SH-SY5Y (cell line): Measurements from ENCODE around the gene OAF.

Experiments used
- GATA2 ChIP-seq: IDR thresholded peaks from 2 replicates; pipeline ENCODE4 v1.6.1; 2011; ENCODE audit warnings: mild to moderate bottlenecking, low read depth, low read length
- GATA3 ChIP-seq: IDR thresholded peaks from 2 replicates; pipeline ENCODE4 v1.6.1; 2011; ENCODE audit warnings: low read depth, mild to moderate bottlenecking, low read length, moderate library complexity

OAF gene

DNA sequence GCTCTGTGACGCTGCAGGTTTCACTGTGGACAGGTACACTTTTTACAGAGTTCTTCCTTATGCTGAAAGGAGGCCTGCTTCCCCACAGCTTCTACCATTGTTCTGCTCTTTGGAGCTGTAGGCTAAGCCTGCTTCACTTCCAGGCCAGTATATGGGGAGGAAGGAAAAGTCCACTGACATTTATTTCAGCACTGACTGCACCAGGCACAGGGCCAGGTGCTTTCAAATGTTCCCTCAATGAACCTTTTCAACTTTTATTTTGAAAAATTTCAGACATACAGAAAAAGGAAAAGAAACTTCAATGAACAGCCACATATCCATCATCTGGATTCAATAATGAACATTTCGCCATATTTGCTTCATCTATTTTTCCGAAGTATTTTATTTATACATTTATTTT lies 51.1 kb downstream of the OAF start:
- TF ChIP-seq GATA3 (no peak), GATA2 (no peak)

DNA sequence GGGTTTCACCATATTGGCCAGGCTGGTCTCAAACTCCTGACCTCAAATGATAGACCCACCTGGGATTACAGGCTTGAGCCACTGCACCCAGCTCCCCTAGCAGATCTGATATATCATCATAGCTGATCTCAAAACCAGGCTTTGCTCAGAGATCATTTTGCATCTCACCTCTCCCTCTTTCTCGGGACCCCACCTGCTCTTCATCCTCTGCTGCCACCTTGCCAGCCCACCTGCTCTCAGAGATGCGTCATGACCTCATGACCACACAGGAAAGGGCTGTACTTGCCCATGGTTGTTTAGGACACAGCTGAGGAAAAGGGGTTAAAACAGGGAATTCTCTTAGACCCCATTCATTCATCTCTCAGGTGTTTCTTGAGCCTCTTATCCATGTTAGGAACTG lies 56.5 kb downstream of the OAF start:
- TF ChIP-seq GATA2 (no peak), GATA3 (no peak)

- TF ChIP-seq GATA2 (no peak), GATA3 (no peak)
These were observed 57.9 kb downstream of the OAF start for GRCh38 chr11:120268686-120269085.

- TF ChIP-seq GATA3: no peak
- no peak for TF ChIP-seq GATA2
These were observed 59.6 kb downstream of the OAF start for GRCh38 chr11:120270386-120270785.

GRCh38 chr11:120271672-120272071 lies 60.8 kb downstream of the OAF start:
- TF ChIP-seq GATA3 (no peak), GATA2 (no peak)

DNA sequence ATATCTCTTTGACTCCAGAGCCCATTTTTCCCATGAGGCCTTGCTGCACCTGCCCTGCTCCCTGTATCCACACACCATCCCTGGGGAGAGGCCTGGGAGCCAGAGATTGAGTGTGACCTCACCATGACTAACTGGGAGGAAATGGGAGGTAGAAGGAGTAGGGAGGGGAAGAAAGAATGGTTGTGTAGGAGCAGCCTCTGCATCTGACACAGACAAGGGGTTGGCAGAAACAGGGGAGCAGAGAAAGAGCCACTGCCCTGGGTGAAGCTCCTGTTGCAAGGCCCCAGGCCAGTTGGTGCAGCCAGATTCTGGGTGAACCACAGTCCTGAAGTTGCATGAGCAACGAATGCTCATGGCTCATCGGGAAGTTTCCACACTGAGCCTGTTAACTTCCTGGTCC lies 61.5 kb downstream of the OAF start:
- TF ChIP-seq GATA3 (no peak), GATA2 (no peak)

DNA sequence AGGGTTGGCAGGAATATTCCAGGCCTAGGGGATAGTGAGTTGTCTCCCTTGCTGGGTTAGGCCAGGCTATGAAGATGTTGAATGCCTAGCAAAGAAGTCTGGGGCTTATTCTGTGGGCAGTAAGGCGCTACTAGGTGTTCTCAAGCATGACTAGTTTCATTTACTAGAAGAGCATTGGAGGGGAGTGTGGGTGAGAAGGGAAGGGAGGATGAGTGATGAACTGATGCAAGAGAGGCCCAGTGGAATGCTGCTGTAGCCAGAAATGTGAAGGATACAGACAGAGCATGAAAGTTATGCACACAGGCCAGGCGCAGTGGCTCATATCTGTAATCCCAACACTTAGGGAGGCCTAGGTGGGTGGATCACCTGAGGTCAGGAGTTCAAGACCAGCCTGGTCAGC lies 62.6 kb downstream of the OAF start:
- TF ChIP-seq GATA3 (no peak), GATA2 (no peak)

GRCh38 chr11:120279502-120279901 lies 68.7 kb downstream of the OAF start:
- no peak for TF ChIP-seq GATA3
